ENCODE measurements around the gene HPGD. TPM values are rescaled to one million over a fixed set of nuclear protein-coding genes. Genes with fewer than 3 reads are reported as not detected.

The HPGD gene
- total RNA-seq, 4 donors from 2014 or later: 1.9 to 4.1 (median 2.7) TPM

- H3K27ac ChIP-seq: no peak overlapping the region
- no peak for DNase-seq
These were observed 9.2 kb upstream of the HPGD start for GRCh38 chr4:174531486-174531885.

GRCh38 chr4:174528226-174528625 lies 5.9 kb upstream of the HPGD start:
- TF ChIP-seq CTCF (IDR thresholded peaks at IDR 0.05) (no peak), POLR2A (IDR thresholded peaks at IDR 0.05) (no peak)
- Histone ChIP-seq H3K36me3 (no peaks in the 10 kb centered on the region), H3K4me1 (no peaks in the 10 kb centered on the region), H3K27me3 (no peaks in the 10 kb centered on the region), H3K27ac (no peak overlapping the region), H3K9me3 (no peaks in the 10 kb centered on the region), H3K4me3 (replicated peaks in 1 of 3) (no peak overlapping the region)
- intact Hi-C loops (cut with DNase I): no loop called here
- WGBS, 2 donors: 86 to 92% methylated on average over 1 of the region's 1 CpG
- DNase-seq: no peak

More at GRCh38 chr4:174531486-174531885, 9.2 kb upstream of the HPGD start:
- intact Hi-C loops (cut with DNase I): no loop called here
- no peaks in the 10 kb centered on the region for H3K36me3 ChIP-seq
- no peaks in the 10 kb centered on the region for H3K27me3 ChIP-seq
- no peak overlapping the region for H3K4me3 ChIP-seq (replicated peaks in 1 of 3)
- H3K9me3 ChIP-seq: no peaks in the 10 kb centered on the region
- no peaks in the 10 kb centered on the region for H3K4me1 ChIP-seq
- no peak for TF ChIP-seq CTCF (IDR thresholded peaks at IDR 0.05)
- no peak for TF ChIP-seq POLR2A (IDR thresholded peaks at IDR 0.05)

GRCh38 chr4:174526731-174527130 lies 4.4 kb upstream of the HPGD start:
- Histone ChIP-seq H3K27me3 (no peaks in the 10 kb centered on the region), H3K9me3 (no peaks in the 10 kb centered on the region), H3K36me3 (no peaks in the 10 kb centered on the region), H3K27ac (no peak overlapping the region), H3K4me3 (replicated peaks in 1 of 3) (no peak overlapping the region), H3K4me1 (peaks cover 0 to 1% of the 10 kb centered on the region in 2 donors)
- no peak for TF ChIP-seq POLR2A (IDR thresholded peaks at IDR 0.05)
- no peak for TF ChIP-seq CTCF (IDR thresholded peaks at IDR 0.05)
- intact Hi-C loops (cut with DNase I): no loop called here
- 81 to 89% methylated on average over 7 of the region's 7 CpGs for WGBS, 2 donors
- no peak for DNase-seq

- Histone ChIP-seq H3K27ac (no peak overlapping the region), H3K4me3 (replicated peaks in 1 of 3) (no peak overlapping the region), H3K27me3 (no peaks in the 10 kb centered on the region), H3K4me1 (peaks cover 0 to 5% of the 10 kb centered on the region in 2 donors), H3K9me3 (no peaks in the 10 kb centered on the region), H3K36me3 (no peaks in the 10 kb centered on the region)
- DNase-seq: no peak
- no peak for TF ChIP-seq CTCF (IDR thresholded peaks at IDR 0.05)
- no peak for TF ChIP-seq POLR2A (IDR thresholded peaks at IDR 0.05)
- intact Hi-C loops (cut with DNase I): no loop called here
- 71 to 84% methylated on average over 4 of the region's 4 CpGs for WGBS, 2 donors
These were observed 2.0 kb upstream of the HPGD start for GRCh38 chr4:174524242-174524641.

- peaks cover 0 to 5% of the 10 kb centered on the region in 2 donors for H3K4me1 ChIP-seq
- no peaks in the 10 kb centered on the region for H3K9me3 ChIP-seq
- no peaks in the 10 kb centered on the region for H3K27me3 ChIP-seq
- WGBS, 2 donors: 21 to 39% methylated on average over 10 of the region's 10 CpGs
- DNase-seq: no peak
- no peak overlapping the region for H3K27ac ChIP-seq
- peak overlapping the region in 1 of 3 donors; percentile 40 for H3K4me3 ChIP-seq (replicated peaks in 1 of 3)
- no peaks in the 10 kb centered on the region for H3K36me3 ChIP-seq
- intact Hi-C loops (cut with DNase I): no loop called here
- TF ChIP-seq CTCF (IDR thresholded peaks at IDR 0.05) (no peak), POLR2A (IDR thresholded peaks at IDR 0.05) (no peak)
These were observed 871 bp upstream of the HPGD start for GRCh38 chr4:174523025-174523693.
